Stimulated activated CD8-positive, alpha-beta memory T cell treated with anti-CD3 and anti-CD28 coated beads, Interleukin-7, amount 100 ng/mL, for 4 hours (primary cell): ENCODE results near the gene DDX43.
"Not testable (repeated sequence)": the region's sequence is repeated elsewhere in the genome, so short reads cannot be mapped to it uniquely, and the experiment has no call there.

Source experiments
- DNase-seq, 2 donors: peaks; one replicate each; pipeline ENCODE4 v3.0.0-alpha.2; 2020; ENCODE audit warnings: low read depth in 2 of 2

DDX43 gene

GRCh38 chr6:73388800-73389512 lies 5.7 kb upstream of the DDX43 start:
- DNase-seq: peak; percentile 45 to 52

- DNase-seq: no peak
These were observed 4.8 kb upstream of the DDX43 start for GRCh38 chr6:73389854-73390253.

DNA sequence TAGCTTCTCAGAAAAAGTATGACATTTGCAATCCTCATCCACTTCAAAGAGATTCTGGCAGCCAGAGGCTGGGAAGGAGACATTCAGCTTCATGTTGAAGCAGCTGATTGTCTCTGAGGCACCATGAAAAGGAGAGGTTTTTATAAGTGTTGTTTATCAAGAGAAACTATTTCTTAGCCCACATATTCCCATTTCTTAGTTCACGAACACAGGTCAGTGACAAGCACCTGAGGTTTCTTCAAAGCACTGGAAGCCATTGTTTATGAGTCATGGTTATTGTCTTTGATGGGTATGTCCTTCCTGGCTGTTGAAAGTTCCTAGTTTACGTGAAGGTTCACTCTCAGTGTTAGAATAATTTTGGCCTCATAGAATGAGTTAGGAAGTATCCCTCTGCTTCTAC lies 3.0 kb upstream of the DDX43 start:
- DNase-seq: no peak

DNA sequence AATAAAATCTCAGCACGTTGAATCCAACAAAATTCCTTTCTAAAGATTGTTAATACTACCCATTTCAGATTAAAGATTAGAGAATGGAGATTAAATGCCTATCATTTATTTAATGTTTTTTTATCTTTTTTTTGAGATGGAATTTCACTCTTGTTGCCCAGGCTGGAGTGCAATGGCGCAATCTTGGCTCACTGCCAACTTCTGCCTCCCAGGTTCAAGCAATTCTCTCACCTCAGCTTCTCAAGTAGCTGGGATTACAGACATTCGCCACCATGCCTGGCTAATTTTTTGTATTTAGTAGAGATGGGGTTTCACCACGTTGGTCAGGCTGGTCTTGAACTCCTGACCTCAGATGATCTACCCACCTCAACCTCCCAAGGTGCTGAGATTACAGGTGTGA lies 2.4 kb upstream of the DDX43 start:
- DNase-seq: not testable (repeated sequence)

DNA sequence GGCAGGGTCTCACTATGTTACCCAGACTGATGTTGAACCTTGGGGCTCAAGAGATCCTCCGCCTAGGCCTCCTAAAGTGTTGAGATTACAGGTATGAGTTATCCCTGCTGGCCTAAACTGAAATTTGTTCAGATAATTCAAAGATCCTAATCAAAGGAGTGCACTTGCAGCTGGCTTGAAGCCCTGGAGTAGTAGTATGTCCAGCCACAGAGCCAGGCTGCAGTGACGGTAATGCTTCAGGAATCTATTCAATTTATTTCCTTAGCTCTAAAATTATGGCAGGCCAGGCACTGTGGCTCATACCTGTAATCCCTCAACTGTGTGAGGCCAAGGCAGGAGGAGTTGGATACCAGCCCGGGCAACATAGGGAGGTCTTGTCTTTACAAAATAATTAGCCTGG lies 1.4 kb upstream of the DDX43 start:
- DNase-seq: no peak

DNA sequence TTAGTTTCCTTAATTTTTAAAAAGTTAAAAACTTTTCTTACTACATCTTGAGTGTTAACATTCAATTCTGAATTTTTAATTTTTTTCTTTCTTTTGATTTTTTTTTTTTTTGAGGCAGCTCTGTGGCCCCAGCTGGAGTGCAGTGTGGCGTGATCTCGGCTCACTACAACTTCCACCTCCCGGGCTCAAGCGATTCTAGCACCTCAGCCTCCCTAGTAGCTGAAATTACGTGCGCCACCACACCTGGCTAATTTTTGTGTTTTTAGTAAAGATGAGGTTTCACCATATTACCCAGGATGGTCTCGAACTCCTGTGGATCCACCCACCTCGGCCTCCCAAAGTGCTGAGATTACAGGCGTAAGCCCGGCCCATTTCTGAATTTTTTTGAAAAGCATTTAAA lies 1.2 kb downstream of the DDX43 start:
- no peak for DNase-seq

- no peak for DNase-seq
These were observed 6.0 kb downstream of the DDX43 start for GRCh38 chr6:73400656-73401055.

DNA sequence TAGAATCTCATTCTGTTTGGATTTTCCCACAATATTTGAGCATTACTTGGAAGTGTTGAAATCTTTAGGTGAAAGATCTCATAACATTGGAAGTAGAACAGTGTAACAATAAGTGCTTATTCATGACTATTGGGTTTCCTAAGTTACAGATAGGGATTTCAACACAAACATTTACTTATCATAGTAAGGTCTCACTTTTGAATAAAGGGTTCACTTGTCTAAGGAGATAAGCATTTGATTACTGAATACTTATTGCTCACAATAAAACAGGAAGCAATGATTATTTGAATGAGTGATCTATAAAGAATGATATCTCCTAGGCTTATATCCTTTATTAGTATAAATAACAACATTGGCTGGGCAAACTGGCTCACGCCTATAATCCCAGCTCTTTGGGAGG lies 14.8 kb downstream of the DDX43 start:
- no peak for DNase-seq

DNA sequence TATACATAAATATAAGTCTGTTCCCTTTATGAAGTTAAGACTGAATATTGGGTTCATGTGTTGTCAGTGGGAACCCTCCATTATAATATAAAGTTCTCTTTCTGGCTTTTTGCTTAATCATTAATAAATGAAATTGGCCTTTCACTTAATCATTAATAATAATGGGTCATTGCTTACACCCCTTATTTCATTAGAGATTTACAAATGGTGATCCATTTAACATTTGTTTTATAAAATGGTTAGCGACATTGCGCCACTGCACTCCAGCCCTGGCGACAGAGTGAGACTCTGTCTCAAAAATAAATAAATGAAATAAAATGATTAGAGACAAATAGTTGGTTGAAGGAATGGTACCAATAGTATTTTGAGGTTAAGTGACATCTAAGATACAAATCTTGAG lies 18.5 kb downstream of the DDX43 start:
- no peak for DNase-seq

- no peak for DNase-seq
These were observed 23.6 kb downstream of the DDX43 start for GRCh38 chr6:73418081-73418741.

- DNase-seq: no peak
These were observed 26.9 kb downstream of the DDX43 start for GRCh38 chr6:73421534-73421933.

DNA sequence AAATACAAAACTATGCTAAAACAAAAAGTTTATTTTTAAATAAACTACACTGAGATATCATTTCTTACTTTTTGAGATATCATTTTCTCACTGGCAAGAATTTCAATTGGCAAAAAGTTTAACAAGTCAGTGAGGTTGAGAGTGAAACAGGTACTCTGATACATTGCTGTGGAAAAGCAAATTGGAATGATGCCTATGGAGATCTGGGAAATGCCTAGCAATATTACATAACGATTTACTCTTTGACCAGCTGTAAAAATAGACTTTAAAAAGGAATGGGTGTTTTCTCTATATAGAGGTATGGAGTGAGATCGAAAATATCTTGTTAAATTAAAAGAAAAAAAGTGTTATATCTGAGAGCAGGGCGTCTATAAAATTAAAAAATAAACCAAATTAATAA lies 40.6 kb downstream of the DDX43 start:
- DNase-seq: no peak

DNA sequence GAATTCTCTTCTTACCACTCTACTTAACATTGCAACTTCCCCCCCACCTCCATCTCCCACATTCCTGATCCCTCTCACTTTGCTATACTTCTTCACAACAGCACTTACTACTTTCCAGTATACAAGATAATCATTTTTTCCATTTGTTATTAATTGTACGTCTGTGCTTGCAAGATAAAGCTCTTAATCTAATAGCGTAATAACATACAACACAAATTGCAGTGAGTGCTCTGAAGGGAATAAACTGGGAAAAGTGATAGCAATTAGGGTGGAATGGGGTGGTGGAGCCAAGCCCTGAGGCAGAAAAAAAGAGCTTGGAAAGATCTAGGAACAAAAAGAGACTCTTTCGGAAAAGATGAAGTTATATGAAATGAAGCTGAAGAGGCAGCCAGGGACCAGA lies 48.9 kb downstream of the DDX43 start:
- DNase-seq: no peak

GRCh38 chr6:73451223-73452106 lies 56.8 kb downstream of the DDX43 start:
- peak; percentile 11 to 26 for DNase-seq

DNA sequence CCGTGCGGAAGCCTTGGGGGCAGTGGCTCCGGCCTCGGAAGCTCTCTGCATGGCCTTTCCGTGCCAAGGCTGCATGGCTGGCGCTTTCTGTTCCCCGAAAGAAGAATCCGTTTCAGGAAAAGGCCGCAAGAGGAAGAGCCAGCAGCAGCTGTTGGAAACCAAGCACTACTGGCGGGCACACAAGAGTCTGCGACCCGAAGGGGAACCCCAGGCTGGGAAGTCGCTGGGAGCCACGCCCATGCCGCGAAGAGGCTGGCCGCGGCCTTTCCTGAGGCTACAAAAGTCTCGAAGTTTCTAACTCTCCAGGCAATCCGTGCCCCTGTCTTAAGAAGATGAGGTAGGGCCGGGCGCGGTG lies 57.5 kb downstream of the DDX43 start, which contains the start of gene CGAS:
CGAS (minus strand) TSS at position 191 of the 355 bp plus-strand sequence; CDS start at position 75, 116 bp downstream.
- DNase-seq: peak; percentile 56 to 73

DNA sequence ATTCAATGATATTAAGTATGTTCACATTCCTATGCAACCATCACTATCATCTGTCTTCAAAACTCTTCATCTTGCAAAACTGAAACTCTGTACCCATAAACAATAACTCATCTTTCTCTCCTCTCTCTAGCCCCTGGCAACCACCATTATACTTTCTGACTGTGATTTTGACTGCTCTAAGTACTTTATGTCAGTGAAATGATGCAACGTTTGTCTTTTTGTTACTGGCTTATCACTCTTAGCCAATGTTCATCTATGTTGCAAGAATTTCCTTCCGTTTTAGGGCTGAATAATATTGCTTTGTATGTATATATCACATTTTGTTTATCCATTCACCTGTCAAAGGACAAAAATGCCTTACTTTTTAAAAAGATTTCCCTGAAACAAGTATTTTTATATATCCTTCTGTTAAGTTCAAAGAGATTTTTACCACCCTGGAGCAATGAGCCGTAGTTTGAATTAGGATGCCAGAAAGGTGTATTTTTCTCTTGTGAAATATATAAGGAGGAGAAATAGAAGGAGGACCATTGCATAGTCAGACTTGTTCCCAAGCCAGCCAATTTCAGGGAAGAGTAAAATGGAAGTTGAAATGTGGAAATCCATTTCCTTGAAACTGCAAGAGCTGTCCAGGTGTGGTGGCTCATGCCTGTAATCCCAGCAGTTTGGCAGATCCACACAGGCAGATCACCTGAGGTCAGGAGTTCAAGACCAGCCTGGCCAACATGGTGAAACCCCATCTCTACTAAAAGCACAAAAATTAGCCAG lies 61.4 kb downstream of the DDX43 start:
- no peak for DNase-seq

DNA sequence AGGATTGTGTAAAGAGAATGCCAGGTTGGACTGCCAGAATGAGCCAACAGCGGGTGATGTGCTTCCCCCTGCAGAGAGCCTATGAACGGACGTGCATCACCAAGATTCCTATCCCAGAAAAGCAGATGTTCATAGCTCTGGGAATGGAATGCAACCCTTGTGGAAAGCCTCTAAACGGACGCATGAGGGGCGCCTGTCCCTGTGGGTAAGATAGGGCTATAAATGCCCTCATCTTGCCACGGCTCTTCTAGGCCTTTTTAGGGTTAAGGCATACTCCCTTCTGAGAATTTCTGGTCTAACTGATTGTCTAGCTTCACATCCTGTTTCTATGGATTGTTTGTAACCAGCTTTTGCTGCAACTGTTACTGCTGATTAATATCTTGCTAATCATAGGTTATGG lies 64.8 kb downstream of the DDX43 start:
- not testable (repeated sequence) for DNase-seq

DNA sequence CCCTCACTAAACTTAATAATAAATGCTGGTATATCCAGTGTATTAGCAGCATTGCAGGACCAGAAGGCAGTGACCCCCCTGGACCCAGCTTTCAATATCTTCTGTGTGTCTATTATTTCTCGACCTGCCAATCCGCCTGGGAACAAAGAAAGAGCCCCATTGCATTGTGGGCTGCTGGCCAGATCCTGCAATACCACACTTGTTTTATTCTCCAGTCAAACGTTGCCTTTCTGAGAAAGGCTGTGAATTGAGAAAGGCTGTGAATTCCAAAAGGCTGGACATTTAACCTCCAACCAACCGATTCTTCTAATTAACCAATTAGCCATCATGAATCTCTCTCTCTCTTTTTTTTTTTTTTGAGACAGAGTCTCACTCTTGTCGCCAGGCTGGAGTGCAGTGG lies 65.4 kb downstream of the DDX43 start:
- DNase-seq: no peak

GRCh38 chr6:73461537-73462350 lies 67.1 kb downstream of the DDX43 start, which contains the start of gene MTO1:
MTO1 (plus strand) TSS chr6:73461737; CDS start chr6:73461855, 118 bp downstream.
- DNase-seq: peak; percentile 70 to 75
